Measurements from ENCODE around the gene CBARP.

CBARP gene

GRCh38 chr19:1229924-1230782 is 7.7 kb downstream of the CBARP start:
- no peak for DNase-seq (ENCODE audit: low read depth, low spot score)
- in situ Hi-C loops (cut with HindIII; ENCODE audit: low sequenced_read_pairs), result no loop called here
- TF ChIP-seq CTCF (IDR thresholded peaks at IDR 0.05; ENCODE audit: low read depth, low read length), result no peak
- H3K4me3 ChIP-seq (ENCODE audit: low read depth, low read length), result no peak overlapping the region

GRCh38 chr19:1229056-1229923 is 8.5 kb downstream of the CBARP start:
- in situ Hi-C loops (cut with HindIII; ENCODE audit: low sequenced_read_pairs), result no loop called here
- DNase-seq (ENCODE audit: low read depth, low spot score), result no peak
- no peak overlapping the region for H3K4me3 ChIP-seq (ENCODE audit: low read depth, low read length)
- no peak for TF ChIP-seq CTCF (IDR thresholded peaks at IDR 0.05; ENCODE audit: low read depth, low read length)

GRCh38 chr19:1228161-1228957 is 9.4 kb downstream of the CBARP start:
- no peak for TF ChIP-seq CTCF (IDR thresholded peaks at IDR 0.05; ENCODE audit: low read depth, low read length)
- DNase-seq (ENCODE audit: low read depth, low spot score), result no peak
- in situ Hi-C loops (cut with HindIII; ENCODE audit: low sequenced_read_pairs), result no loop called here
- H3K4me3 ChIP-seq (ENCODE audit: low read depth, low read length), result no peak overlapping the region

GRCh38 chr19:1227304-1228054 is 10.3 kb downstream of the CBARP start:
- DNase-seq (ENCODE audit: low read depth, low spot score), result no peak
- no peak for TF ChIP-seq CTCF (IDR thresholded peaks at IDR 0.05; ENCODE audit: low read depth, low read length)
- no peak overlapping the region for H3K4me3 ChIP-seq (ENCODE audit: low read depth, low read length)
- in situ Hi-C loops (cut with HindIII; ENCODE audit: low sequenced_read_pairs), result no loop called here

- TF ChIP-seq CTCF (IDR thresholded peaks at IDR 0.05; ENCODE audit: low read depth, low read length), result no peak
- in situ Hi-C loops (cut with HindIII; ENCODE audit: low sequenced_read_pairs), result no loop called here
- H3K4me3 ChIP-seq (ENCODE audit: low read depth, low read length), result no peak overlapping the region
- no peak for DNase-seq (ENCODE audit: low read depth, low spot score)
Observed at GRCh38 chr19:1226522-1227303, 11.1 kb downstream of the CBARP start.
